GM21423 (cell line): Measurements from ENCODE around the gene LRP1.

Experiments
- ATAC-seq: cut with Tn5 transposase; IDR thresholded peaks from one replicate; pipeline ENCODE4 v1.9.1; 2021; ENCODE audit warnings: mild to moderate bottlenecking, moderate library complexity; ENCODE audit not compliant: unreplicated experiment

The LRP1 gene

DNA sequence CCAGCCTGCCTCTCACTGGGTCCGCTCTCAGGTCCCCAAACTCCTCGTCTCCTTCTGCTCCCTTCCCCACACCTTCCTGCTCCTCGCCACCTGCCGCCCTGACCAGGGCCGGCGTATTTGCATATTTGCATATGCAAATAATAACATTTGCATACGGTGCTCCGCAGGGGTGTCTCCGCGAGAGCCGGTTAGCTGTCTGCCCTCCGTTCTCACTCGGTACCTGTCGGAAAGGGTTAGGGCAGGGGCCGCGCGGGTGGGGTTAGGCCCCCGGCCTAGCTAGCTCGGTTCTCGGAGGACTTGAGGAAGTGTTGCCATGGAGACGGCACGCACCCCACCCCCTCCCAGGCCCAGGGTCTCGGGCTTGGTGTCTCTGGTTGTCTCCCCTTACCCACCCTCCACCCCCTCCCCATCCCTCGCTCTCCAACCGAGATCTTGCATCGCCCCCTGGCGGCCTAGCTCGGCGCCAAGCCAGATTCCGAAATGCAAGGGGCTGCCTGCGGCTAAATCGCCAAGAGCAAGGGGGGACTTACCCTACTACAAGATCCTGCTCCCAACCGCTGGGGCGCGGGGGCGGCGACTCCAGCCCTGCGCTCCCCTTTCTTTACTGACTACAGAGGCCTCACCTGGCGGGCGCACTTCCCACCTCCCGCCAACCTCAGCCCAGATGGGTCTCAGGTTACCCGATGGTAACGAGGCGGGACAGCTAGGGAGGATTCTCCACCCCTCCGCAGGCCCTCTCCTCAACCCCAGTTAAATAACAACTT is 114.6 kb downstream of the LRP1 start:
- peak; percentile 44 for ATAC-seq

DNA sequence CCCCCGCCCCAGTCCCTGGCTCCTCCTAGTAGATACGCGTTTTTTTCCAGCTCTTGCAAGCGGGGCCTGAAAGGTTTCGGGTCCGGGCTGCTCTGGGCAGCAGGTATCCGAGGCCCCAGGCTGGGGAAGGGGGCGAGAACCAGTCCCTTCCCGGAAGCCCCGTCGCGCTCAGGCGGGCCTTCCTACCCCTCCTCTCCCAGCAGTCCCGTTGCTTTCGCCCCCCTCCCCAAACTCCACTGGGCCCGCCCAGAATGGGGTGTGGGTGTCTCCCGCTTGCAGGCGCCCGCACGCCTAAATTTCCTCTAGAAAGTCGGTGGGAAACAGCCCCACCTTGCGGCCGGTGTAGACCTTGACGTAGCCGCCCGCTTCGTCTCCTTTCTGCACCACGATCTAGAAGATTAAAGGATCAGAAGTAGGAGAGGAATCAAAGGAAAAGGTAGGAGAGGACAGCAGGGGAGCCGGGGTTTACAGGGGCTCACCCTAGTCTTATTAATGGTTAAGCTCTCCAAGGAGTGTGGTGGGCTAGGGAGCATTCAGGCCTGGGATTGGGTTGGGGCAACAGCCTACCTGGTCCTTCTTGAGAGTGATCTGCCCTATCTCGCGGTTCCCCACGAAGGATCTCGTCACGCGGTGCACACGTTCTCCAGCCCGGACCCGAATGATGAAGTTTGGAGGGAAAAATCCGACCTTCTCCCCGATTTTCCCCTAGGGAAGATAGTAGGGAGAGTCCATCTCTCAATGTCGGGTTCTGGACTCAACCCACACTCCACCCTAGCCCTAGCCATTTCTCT is 115.4 kb downstream of the LRP1 start:
- ATAC-seq, result no peak

DNA sequence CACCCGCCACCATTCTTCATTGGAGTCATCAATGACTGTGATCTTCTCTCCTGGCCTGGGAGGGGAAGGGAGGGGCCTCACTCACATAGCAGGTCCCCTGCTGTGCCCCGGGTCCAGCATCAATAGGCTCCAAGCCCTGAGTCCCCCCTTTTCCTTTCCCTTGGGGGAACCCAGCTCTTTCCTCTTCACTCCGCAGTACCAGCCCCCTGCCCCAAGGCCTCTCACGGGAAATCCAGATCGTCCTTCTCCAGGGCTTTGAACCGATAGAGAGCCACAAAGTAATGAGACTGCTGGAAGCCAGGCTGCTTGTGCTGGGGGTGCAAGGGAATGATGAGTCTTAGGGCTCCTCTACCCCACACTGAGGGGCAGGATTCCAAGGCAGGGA is 116.0 kb downstream of the LRP1 start:
- no peak for ATAC-seq

DNA sequence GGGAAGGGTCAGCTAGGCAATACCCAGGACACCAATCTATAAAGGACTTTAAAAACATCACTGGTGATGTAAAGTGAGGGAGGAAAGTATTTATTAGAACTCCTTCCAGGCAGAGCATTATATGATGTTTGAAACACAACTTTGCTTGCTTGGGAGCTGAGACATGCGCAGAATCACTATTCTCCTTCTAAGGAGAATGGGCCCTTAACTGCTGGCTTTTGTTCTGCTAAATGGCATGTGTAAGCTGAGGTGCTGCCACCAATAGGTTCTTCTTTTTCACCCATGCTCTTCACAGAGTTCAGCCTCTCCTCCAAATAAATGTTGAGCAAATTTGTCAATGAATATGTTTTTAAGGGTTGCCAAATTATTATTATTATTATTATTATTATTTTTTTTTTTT is 118.8 kb downstream of the LRP1 start:
- no peak for ATAC-seq

DNA sequence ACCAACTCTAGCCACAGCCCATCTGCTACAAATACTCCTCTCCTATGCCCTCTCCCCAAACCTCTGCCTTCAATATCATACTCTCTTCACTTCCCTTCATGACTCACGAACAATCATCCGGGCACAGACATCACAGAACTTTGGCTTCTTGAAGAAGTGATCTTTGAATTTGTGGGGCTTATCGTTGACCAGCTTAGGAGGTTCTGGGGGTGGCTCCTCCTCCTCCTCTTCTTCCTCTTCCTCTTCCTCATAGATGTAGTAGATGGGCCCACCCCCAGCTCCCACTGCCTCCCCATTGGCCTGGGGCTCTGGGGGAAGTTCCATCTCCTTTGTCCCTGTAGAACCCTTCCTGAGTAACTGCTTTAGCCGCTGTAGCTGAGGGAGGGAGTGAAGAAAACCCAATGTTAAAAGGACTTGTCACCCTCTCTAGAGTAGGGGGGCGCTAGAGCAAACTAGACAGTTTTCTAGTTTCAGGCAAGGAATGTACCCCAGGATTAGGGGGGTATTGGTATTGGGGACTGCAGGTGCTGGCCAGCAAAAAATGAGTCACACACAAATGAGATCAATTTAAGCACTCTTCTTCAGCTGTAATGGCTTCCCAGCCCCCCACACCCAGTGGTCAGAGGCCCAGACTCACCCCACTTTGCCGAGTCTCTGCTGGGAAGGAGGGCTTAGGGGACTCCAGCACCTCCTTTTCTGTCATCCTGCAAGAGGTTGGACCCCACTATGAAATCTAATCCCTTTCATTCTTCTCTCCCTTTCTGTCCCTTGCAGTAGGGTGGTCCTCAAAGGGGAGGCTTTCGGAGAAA is 120.9 kb downstream of the LRP1 start:
- ATAC-seq, result no peak

DNA sequence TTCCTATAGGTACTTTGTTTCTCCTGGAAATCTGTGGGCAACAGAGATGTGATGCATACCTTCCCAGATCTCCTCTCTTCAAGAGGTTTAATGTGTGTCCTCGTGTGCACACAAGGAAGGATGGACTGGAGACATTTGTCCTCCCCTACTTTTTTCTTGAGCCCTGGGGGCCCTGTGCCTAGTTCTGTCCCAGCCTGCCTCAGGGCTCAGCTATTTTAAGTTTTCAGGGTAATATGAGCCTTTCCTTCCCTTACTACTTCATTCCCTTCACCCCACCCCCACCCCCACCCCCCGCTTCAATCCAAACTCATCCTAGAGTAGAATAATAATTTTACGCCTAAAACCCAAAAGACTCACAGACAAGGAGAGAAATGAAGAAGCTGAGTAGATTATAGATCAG is 122.3 kb downstream of the LRP1 start:
- ATAC-seq, result no peak

DNA sequence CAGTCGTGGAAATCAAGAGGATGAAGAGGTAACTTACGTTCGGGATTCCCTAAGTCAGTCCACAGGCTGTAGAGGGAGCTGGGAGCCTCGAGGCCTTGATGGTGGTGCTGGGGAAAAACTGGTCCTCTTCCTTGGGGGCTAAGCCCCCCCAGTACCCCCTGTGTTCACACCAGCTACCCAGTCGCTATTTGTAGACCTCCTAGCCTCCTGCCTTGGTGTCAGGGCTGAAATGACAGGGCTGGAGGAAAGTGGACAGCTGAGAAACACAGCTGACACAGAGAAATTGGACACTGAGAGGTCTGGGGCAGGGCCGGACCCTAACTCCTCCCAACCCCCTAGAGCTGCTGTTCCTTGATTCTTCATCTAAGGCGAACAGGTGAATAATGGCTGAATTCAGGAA is 122.7 kb downstream of the LRP1 start, which contains the start of gene STAC3:
STAC3 (minus strand) TSS at position 232 of the 400 bp plus-strand sequence. CDS start 1,551 bp downstream, outside the sequence.
- no peak for ATAC-seq

DNA sequence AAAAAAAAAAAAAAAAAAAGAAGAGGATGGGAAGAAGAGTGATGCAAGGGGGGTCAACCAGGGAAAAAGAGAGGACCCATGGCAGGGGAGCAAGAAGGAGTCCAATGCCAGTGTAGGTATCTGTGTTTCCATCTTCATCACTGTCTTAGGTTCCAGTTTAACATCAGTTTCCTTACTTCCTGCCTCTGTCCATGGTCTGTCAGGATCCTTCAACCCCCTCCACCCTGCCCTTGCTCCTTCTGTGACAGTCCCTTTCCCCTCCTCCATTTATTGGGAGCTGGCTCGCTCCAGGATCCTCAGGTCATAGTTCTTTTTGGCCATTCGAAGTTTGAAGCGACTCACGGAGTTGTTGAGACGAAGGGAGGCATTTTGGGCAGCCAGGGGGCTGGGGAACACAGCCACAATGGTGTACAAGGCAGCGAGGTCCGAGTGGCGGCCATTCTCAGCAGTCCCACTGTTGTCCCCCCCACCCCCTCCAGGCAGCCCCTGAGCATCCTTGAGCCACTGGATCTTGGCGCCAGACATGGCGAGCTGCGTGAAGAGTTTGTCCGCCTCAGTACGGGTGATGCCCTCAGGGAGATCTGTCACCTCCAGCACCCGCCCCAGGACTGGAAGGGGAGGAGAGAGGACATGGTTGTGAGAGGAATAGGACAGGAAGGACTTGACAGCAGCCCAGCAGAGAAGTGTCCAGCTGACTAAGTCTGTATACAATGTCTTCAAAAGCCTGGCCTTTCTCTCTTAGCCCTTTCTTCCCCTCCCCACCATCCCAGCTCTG is 126.4 kb downstream of the LRP1 start:
- ATAC-seq, result no peak

DNA sequence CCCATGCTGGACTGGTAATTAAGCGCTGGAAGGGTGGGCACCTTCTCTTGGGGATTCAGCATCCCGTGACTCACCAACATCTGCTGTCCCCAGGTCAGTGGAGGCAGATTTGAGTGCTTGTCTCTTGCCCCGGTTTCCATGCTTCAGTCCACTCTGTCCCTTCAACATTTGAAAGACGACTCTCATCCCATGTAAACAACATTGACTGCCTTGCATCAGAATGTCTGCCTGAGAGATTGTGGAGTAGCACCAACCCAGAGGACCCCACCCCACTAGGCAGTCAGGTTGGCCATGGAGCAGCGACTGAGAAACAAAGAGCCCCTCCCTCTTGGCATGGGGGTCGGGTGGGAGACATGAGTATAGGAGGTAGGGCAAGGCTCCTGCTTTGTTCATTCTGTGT is 127.6 kb downstream of the LRP1 start:
- no peak for ATAC-seq

DNA sequence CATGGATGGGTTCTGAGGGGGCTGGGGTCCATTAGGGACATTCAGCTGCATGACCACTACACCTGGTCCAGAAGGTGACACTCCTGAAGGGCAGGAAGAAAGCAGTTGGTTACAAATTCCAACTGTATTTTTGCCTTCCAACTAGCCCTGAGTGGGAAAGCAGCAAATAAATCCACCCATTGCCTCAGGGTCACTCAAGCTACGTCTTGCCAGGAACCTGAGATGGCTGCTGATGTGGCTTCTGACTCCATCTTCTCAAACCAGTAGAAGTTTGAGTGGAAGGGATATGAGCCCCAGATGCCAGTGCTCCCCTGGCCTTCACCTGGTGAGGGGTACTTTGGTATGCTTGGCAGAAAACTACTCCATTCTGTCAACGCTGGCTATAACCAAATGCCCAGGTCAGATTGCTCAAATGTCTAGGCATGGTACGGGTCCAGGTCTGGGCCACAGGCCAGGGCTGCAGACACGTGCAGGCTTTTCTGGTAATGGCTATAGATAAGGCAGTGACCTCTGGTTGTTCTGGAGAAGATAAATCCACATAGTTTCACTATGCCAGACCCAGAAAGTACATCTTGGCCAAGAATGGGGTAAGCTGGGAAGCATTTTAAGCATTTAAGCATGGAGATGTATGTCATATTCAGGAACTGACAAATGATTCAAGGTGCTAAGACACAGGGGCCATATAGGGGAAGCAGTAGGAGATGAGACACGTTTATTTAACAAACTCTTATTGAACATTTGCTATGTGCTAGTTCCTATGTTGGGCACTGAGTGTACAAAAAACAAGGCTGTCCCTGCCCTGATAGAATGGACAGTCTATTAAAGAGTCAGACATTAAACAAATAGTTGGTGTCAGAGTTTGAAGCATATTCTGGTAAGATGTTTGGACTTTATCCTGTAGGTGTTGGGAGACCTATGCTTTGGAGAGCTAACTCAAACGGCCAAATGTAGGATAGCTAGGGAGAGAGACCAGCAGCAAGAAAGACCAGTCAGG is 131.0 kb downstream of the LRP1 start:
- ATAC-seq, result no peak

DNA sequence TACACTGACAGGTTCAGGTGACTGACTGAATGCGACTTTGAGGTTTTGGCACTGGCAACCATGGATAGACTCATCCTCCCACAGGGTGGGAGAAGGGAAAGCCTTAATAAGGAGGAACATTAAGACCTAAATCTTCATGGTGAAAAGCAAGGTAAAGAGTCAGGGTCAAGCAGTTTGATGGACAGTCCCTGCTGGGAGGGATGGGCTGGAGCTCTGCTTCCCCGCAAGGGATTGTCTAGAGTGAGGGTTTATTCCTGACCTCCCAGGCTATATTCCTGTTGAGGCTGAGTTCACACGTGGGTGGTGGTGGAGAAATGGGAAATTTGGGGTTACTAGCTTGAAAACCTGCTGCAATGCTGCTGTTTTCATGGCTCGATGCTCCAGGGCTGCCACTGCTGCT is 132.1 kb downstream of the LRP1 start:
- ATAC-seq, result no peak

DNA sequence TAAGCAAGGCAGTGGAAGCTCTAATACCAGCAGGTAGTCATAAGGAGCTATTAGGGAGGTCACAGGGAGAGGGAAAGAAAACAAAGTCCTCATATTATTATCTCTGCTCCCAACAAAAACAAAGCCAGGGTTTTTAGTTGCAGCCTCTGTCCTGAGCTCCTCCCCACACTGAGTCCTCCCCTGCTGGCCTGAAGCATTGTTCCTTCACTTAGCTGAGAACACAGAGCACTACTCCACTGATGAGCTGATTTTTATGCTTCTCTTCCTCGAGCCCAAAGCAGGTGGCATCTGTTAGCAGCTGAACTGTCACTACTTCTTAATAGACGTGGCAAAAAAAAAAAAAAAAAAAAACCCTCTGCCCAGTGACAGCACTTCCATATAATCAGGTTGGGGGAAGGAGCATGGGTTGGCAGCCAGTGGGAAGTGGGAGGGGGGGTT is 133.2 kb downstream of the LRP1 start:
- ATAC-seq, result no peak

DNA sequence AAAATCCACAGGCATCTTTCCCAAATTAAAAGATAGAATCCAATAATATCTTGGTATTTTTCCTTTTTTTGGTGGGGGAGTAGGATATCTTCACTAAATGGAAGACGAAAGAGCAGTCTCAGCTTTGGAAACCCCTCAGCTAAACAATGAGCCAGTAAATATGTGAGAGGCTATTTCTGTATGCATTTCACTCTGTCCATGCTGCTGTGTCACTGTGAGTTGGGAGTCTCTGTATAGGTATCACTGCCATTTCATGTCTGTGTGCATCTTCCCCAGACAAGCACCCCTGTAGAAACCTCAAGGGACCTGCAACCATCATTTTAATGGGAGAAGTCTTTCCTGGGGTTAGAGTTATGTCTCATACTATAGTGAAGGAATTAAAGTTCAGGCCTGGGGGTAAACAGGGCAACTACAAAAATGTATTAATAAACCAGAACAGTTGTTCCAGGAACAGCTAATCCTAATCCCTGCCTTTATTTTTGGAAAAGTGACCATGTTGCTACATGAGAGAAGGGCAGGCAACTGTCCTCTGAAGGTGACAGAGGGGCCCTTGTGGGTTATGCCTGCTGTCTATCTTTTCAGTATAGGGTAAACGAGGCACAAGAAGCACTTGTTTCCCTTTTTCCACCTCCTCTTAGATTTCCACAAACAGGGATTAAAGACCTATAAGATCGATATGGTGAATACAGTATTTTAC is 134.0 kb downstream of the LRP1 start:
- ATAC-seq, result no peak
